Heart left ventricle (tissue), 13 donors: ENCODE results near the gene RIMS3.

Experiments used
- CTCF ChIP-seq, 12 donors: fragments of 200-600 bp; sonication (generic) in 4 of 12; IDR thresholded peaks; one replicate each; pipeline versions ENCODE4 v1.5.0 to v1.8.0; 2018 to 2022; ENCODE audit warnings: antibody characterized with exemption in 12 of 12, mild to moderate bottlenecking in 5 of 12
- POLR2A ChIP-seq, 2 donors: fragments of 450-650 bp; IDR thresholded peaks; one replicate each; pipeline ENCODE4 v1.6.1; 2017; ENCODE audit warnings: antibody characterized with exemption in 2 of 2, mild to moderate bottlenecking in 2 of 2, moderate library complexity in 2 of 2
- donor health status: ischemic (EF 13 %, LVEDD 7.1; RV severe dilation, severe dysfunction).
- donor health status: DM: no; HTN: yes; CAD: no.
- donor health status: DM: no; HTN: no; CAD: no.
- donor health status: ischemic (EF 25% LVEDD 6.9; RV normal size, moderate dysfunction).
- donor health status: ischemic (EF 25% LVEDD 5.7; RV mildly dilated, moderate dysfunction).
- donor health status: ischemic (EF 35%, LVEDD 5.7; RV mildly dilated, moderate dysfunction).
- donor health status: nonischemic (EF 11% LVEDD 7.7; RV severe dilation, severe dysfunction).
- donor health status: DM: yes; HTN: yes; CAD: no.
- donor health status: PGD.
- donor health status: ischemic (EF 29% LVEDD 5.4; RV normal size, mild dysfunction).
- donor health status: nonischemic (EF 23%, LVEDD 6.1; RV moderate dilation, normal function).

GRCh38 chr1:40652979-40653378, 12.5 kb downstream of the RIMS3 start:
- no peak for TF ChIP-seq CTCF (IDR thresholded peaks at IDR 0.05)
- TF ChIP-seq POLR2A (IDR thresholded peaks at IDR 0.05) = no peak
